Hypothalamus (tissue), 51 donors: ENCODE results near the gene LCNL1.
A peak's percentile ranks its signal among the peaks of the same experiment; 100 is the strongest.

Source experiments
- DNase-seq, 51 donors: peaks; one replicate each; lab custom pipeline; 2025; lab: John Stamatoyannopoulos, UW

LCNL1 gene

GRCh38 chr9:136958473-136958872 lies 24.3 kb upstream of the LCNL1 start:
- no peak for DNase-seq

- DNase-seq, result no peak
Measured at GRCh38 chr9:136958898-136959850, 23.6 kb upstream of the LCNL1 start.

DNA sequence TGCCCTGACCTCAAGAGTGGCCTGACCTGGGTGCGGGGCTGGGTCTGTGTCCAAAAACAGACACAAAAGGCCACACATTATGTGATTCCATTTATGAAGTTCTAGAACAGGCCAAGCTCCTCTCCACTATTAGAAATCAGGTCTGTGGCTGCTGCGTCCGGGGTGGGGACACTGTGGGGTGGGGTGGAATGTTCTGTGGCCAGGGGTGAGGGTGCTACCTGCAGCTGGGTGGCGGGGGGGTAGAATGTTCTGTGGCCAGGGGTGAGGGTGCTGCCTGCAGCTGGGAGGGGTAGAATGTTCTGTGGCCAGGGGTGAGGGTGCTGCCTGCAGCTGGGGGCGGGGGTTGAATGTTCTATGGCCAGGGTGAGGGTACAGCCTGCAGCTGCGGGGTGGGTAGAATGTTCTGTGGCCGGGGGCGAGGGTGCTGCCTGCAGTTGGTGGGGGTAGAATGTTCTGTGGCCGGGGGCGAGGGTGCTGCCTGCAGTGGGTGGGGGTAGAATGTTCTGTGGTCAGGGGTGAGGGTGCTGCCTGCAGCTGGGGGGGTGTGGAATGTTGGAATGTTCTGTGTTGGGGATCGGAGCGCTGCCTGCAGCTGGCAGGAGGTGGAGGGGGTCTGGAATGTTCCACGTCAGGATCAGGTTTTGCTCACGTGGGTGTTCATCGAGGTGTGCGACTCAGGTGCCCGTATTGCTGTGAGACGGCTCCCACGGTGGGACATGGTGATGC lies 22.4 kb upstream of the LCNL1 start:
- DNase-seq, result no peak

DNA sequence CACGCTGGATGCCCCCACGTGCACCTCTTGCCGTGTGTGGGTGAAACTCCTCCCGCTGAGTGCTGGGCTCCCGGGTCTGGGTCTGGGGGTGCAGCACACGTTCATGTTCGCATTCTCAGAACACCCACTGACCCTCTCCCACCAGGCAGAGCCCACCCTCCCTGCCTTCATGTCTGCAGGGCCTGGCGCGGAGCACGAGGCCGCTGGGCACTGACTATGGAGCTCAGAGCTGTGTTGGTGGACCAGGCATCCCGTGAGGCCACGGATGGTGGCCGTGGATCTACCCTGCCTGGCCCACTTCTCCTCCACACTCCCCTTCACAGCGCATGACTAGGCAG lies 21.9 kb upstream of the LCNL1 start:
- no peak for DNase-seq

DNA sequence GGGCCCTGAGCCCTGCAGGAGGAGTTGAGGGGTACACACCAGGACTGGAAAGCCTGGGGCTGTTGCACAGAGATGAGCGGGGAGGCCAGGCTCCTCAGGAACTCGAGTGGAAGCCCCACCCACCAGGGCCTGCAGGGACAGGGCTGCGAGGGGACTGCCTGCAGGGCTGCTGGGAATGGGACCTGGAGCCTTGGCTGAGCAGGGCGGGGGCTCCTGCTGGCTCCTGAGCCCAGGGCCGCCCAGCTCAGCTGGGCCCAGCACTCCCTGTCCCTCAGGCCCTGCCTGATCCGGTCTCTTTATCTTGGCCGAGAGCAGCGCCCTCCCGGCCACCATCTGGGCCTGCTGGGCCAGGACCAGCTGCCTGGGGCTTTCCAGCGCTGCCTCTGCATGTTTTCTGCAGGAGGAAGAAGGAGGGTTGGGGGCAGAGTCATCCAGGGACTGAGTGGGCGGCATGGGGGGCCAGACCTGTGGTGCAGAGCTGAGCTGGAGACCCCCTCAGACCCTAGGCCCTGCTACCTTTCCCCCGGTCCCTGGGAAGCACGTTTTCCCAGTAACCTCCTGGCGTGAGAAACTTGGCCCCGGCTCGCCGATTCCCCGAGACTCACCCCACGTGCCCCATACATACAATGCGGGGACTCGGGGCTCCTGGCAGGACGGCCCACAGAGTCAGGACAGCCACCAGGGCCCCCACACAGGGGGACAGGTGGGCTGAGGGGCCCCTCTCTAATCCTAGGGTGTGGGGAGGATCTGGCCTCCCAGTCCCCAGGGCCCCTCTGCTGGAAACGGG lies 21.3 kb upstream of the LCNL1 start:
- peak in 17 of 51 donors; percentile 13 to 63 (median 39) for DNase-seq

GRCh38 chr9:136962163-136962562 lies 20.6 kb upstream of the LCNL1 start:
- DNase-seq, result no peak

GRCh38 chr9:136962701-136963248 lies 20.0 kb upstream of the LCNL1 start:
- DNase-seq, result no peak

GRCh38 chr9:136963341-136963740 lies 19.5 kb upstream of the LCNL1 start:
- DNase-seq, result peak in 8 of 51 donors; percentile 29 to 66 (median 38)

- no peak for DNase-seq
Measured at GRCh38 chr9:136963751-136964150, 19.0 kb upstream of the LCNL1 start.

DNA sequence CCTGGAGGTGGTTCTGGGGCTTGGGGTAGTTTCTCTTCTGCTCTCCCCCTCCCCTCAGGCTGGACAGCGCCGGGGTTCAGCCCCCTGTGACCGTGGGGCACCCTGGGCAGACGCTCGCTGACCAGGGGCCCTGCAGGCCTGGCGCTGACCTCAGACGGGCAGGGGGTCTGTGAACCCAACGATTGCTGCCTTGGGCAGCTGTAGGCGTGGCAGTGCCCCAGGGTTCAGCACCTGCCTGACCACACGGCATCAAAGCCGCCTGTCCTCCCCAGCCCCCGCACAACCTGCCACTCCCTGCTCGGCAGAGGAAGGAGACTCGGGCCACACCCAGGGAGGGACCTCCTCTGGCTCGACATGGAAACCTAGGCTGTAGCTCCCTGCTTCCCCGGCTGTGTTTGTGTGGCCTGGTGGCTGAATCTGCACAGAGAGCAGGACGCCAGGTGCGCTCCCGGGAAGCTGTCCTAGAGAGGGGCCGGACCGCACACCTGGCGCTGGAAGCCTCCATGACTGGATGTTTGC lies 18.6 kb upstream of the LCNL1 start:
- DNase-seq, result no peak

GRCh38 chr9:136964833-136965422 lies 17.9 kb upstream of the LCNL1 start:
- DNase-seq, result no peak

DNA sequence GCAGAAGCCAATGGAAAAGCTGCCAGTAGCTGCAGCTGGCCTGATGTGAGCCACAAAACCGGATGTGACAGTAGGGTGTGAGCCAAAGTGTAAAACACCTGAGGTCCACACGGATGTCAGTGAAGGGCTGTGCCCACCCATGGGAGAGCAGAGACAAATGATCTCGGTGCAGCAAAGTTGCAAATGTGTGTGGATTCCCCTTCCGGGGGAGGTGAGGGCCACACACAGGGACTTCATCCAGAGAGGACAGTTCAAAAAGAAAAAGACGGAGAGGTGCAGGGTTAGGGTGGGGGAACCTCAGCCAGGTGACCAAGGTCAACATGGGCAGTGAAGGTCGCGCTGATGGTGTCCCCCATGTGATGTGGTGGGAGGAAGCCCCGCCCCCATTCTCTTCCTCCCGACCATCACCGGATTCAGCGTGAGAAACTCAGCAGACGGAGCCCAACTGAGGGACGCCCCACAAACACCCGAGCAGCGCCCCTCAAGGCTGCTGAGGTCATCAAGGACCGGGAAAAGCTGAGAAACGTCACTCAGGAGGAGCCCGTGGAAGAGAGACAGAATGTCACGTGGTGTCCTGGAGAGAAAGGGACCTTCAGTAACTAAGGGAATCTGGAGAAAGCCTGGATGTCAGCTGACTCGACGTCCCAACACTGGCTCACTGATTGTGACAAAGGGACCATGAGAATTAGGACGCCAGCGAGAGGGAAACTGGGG lies 16.9 kb upstream of the LCNL1 start:
- peak in 41 of 51 donors; percentile 19 to 90 (median 73) for DNase-seq

DNA sequence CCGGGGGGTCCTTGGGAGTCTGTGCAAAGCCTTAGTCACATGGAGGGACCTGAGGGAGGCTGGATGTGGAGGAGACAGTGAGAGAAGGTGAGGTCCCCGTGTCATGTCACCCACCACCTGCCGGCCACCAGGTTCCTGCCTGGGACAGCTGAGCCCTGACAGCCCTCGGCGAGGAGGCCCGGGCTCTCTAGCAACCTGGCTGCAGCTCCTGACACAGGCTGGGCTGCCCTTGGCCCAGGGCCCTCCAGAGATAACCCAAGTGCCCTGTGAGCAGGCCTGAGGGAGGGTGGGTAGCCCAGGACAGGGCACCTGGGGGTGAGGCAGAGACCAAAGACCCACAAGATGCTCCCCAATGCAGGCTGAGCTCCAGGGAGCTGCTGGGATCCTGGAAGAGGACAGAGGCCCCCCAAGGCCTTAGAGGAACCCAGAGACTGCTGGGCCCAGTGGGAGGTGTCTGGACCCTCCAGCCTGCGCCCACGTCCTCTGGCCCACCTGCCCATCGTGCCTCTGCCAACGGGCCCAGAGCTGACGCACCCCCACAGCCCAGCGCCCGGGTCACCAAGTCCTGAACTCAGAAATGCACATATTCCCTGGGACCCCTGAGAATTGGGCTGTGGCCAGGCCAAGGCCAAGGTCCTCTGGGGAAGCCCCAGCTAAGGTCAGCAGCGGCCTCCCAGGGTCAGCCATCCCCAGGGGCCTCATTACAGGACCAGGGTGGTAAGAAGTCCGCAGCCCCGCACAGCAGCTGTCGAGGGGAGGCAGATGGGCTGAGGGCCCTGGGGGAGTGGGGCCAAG lies 14.3 kb upstream of the LCNL1 start:
- DNase-seq, result no peak

DNA sequence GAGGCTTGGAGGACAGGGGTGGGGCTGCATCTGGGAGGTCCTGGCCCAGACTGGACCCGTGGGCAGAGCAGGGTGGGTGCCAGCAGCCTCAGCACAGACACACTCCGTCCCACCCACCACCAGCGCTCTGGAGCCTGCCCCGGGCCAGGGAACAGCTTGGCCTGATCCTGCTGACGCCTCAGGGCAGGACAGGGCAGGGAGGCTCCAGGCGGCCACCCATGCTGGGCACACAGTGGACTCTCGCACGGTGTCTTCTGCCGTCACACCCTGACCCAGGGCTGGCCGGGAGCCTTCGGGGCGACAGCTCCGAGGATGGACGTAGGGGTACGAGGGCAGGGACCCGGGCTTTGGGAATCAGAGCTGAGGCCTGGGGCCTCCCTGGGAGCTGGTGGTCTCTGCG lies 13.6 kb upstream of the LCNL1 start:
- peak in 2 of 51 donors; percentile 29 to 46 for DNase-seq

DNA sequence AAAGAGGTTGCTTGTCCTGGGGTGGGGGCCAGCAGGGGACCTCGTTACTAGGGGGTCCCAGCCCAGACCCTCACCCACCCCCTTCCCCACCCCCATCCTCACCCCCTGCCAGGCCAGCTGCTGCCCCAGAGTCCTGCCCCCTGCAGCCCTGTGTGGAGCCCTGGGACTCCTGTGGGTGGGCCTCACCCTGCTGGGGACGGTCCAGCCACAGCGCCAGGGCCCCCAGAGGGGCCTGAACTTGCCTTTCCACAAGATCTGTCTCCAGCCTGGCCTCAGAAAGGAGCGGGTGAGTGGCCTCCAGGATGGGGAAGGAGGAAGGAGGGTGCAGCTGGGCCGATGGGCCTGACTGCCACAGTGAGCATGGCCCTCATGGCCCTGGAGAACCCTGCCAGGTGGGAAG lies 13.0 kb upstream of the LCNL1 start:
- DNase-seq, result no peak

DNA sequence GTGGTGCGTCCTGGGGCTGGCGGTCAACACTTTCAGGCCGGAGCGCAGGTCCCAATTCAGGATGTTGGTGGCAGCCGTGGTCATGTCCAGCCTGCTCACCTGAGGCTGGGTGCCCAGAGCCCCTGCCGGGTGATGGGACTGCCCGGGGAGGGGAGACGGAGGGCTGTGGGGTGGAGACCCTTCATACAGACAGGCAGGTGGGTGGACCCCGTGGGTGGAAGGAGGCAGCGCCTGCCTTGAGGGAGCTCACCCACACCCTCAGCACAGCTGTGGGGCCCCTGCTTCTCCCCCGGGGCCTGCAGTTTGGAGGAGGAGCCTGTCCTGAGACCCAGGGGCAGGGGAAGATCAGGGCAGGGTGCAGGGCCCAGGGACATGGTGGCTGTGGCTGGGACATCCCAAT lies 12.4 kb upstream of the LCNL1 start:
- no peak for DNase-seq

GRCh38 chr9:136971746-136972145 lies 11.0 kb upstream of the LCNL1 start:
- no peak for DNase-seq

- no peak for DNase-seq
Measured at GRCh38 chr9:136972335-136972734, 10.5 kb upstream of the LCNL1 start.

DNA sequence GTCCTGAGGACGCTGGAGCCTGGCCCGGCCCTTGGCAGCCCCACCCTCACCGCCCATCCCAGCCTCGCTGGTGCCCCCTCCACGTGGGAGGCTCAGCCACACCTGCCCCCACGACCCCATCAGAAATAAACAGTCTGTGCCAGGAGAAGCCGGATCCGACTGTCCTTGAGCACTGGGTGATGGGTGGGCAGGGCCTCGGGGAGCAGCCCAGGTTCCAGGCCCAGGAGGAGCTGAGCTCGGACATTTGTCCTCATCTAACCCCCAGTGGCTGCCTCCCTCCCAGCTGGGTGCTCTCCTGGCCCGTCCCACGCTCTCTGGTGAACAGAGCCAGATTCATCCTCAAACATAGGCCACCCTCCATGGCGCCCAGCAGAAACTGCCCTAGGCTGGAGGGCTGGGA lies 10.1 kb upstream of the LCNL1 start:
- no peak for DNase-seq
